IPS-20b (cell line): ENCODE data around the gene CLDN3.
"Not testable (repeated sequence)": the region's sequence is repeated elsewhere in the genome, so short reads cannot be mapped to it uniquely, and the experiment has no call there.

ENCODE experiments used
- H3K27ac ChIP-seq: one replicate; pipeline ENCODE4 v1.5.1; 2013; ENCODE audit warnings: low read length
- H3K27me3 ChIP-seq: 2 replicates; pipeline ENCODE4 v1.6.1; 2013; ENCODE audit warnings: mild to moderate bottlenecking, low read length, inconsistent platforms; ENCODE audit not compliant: insufficient read depth
- H3K36me3 ChIP-seq: 2 replicates; pipeline ENCODE4 v1.6.1; 2013; ENCODE audit warnings: low read depth, mild to moderate bottlenecking, inconsistent platforms, low read length, moderate library complexity; ENCODE audit not compliant: insufficient read depth
- H3K4me1 ChIP-seq: 2 replicates; pipeline ENCODE4 v1.6.1; 2013; ENCODE audit warnings: mild to moderate bottlenecking, control low read depth, inconsistent platforms, low read length, moderate library complexity; ENCODE audit not compliant: insufficient read depth
- H3K4me3 ChIP-seq: 2 replicates; pipeline ENCODE4 v1.5.1; 2013; ENCODE audit warnings: mild to moderate bottlenecking, low read length, inconsistent platforms
- H3K9ac ChIP-seq: 2 replicates; pipeline ENCODE4 v1.6.1; 2013; ENCODE audit warnings: low read depth, mild to moderate bottlenecking, inconsistent platforms, low read length, moderate library complexity
- H3K9me3 ChIP-seq: 2 replicates; pipeline ENCODE4 v1.6.1; 2013; ENCODE audit warnings: mild to moderate bottlenecking, low read depth, low read length, inconsistent platforms; ENCODE audit not compliant: insufficient read depth

Gene CLDN3

DNA sequence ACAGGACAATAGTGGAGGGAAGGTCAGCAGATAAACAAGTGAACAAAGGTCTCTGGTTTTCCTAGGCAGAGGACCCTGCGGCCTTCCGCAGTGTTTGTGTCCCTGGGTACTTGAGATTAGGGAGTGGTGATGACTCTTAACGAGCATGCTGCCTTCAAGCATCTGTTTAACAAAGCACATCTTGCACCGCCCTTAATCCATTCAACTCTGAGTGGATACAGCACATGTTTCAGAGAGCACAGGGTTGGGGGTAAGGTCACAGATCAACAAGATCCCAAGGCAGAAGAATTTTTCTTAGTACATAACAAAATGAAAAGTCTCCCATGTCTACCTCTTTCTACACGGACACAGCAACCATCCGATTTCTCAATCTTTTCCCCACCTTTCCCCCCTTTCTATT is 26.6 kb upstream of the CLDN3 start:
- not testable (repeated sequence) for H3K4me3 ChIP-seq, H3K9ac ChIP-seq, H3K27ac ChIP-seq, H3K36me3 ChIP-seq, H3K4me1 ChIP-seq, H3K27me3 ChIP-seq, H3K9me3 ChIP-seq

DNA sequence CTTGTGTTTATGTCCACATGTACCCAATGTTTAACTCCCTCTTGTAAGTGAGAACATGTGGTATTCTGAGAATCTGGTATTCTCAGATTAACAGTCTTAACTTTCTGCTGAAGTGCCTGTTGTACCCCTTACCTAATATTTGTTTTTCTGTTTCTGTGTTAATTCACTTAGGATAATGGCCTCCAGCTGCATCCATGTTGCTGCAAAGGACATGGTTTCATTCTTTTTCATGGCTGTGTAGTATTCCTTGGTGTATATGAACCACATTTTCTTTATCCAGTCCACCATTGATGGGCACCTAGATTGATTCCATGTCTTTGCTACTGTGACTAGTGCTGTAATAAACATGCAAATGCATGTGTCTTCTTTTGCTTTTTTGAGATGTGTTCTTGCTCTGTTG is 25.1 kb upstream of the CLDN3 start:
- not testable (repeated sequence) for H3K36me3 ChIP-seq, H3K4me3 ChIP-seq, H3K27me3 ChIP-seq, H3K9ac ChIP-seq, H3K27ac ChIP-seq, H3K9me3 ChIP-seq, H3K4me1 ChIP-seq

DNA sequence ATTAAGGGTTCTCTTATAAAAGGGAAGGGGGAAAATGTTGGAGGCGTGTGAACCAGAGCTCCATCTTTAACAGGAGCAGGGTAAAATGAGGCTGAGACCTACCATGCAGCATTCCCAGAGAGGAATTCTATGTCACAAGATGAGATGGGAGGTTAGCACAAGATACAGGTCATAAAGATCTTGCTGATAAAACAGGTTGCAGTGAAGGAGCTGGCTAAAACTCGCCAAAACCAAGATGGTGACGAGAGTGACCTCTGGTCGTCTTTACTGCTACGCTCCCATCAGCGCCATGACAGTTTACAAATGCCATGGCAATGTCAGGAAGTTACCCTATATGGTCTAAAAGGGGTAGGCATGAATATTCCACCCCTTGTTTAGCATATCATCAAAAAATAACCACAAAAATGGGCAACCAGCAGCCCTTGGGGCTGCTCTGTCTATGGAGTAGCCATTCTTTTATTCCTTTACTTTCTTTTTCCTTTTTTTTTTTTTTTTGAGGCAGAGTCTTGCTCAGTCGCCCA is 21.2 kb upstream of the CLDN3 start:
- H3K4me3 ChIP-seq, H3K9me3 ChIP-seq, H3K27ac ChIP-seq: not testable (repeated sequence)

DNA sequence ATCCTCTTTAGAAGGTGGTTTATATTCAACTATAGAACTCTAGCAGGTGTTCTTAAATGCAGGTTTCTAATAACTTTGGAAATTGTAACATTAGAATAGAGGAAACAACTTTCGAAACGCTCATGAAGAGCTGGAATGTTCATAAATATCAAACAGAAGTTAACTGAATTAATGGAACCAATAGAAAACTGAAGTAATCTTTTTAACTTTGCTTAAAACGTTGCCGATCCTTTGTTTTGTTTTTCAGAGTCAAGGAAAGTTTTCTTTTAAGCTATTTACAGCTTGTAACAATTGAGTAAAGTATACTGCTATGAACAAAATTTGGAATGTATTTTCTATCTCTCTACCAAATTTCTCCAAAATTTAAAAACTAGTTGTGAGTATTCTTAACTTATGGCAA is 19.0 kb upstream of the CLDN3 start:
- Histone ChIP-seq H3K36me3 (no peaks in the 10 kb centered on the region), H3K4me3 (no peak overlapping the region), H3K27me3 (no peaks in the 10 kb centered on the region), H3K9ac (no peak overlapping the region), H3K9me3 (no peaks in the 10 kb centered on the region; the same call in 1 of the 2 replicates), H3K4me1 (no peaks in the 10 kb centered on the region), H3K27ac (no peak overlapping the region)

More for the DNA sequence above, 21.2 kb upstream of the CLDN3 start:
- not testable (repeated sequence) for H3K4me1 ChIP-seq, H3K9ac ChIP-seq, H3K27me3 ChIP-seq, H3K36me3 ChIP-seq

DNA sequence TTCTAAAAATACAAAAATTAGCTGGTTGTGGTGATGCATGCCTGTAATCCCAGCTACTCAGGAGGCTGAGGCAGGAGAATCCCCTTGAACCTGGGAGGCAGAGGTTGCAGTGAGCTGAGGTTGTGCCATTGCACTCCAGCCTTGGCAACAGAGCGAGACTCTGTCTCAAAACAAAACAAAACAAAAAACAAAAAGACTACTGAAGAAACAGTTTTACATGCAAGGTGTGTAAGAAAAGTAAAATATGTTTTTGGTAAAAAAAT is 17.6 kb upstream of the CLDN3 start:
- H3K9ac ChIP-seq, H3K4me1 ChIP-seq, H3K27me3 ChIP-seq, H3K36me3 ChIP-seq, H3K27ac ChIP-seq, H3K9me3 ChIP-seq, H3K4me3 ChIP-seq: not testable (repeated sequence)

DNA sequence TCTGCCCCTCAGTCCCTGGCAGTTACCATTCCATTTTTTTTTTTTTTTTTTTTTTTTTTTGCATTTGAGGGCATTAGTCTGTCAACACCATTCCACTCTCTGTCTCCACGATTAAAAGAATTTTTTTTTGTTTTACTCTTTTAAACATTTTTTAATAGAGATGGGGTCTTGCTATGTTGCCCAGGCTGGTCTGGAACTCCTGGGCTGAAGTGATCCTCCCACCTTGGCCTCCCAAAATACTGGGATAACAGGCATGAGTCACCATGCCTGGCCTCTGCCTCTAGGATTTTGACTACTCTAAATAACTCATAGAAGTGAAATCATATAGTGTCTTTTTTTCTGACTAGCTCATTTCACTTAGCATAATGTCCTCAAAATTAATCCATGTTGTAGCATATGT is 16.5 kb upstream of the CLDN3 start:
- Histone ChIP-seq H3K4me1 (no peaks in the 10 kb centered on the region), H3K36me3 (no peaks in the 10 kb centered on the region), H3K4me3 (no peak overlapping the region), H3K9ac (no peak overlapping the region), H3K9me3 (no peaks in the 10 kb centered on the region; the same call in 1 of the 2 replicates), H3K27ac (no peak overlapping the region), H3K27me3 (no peaks in the 10 kb centered on the region)

DNA sequence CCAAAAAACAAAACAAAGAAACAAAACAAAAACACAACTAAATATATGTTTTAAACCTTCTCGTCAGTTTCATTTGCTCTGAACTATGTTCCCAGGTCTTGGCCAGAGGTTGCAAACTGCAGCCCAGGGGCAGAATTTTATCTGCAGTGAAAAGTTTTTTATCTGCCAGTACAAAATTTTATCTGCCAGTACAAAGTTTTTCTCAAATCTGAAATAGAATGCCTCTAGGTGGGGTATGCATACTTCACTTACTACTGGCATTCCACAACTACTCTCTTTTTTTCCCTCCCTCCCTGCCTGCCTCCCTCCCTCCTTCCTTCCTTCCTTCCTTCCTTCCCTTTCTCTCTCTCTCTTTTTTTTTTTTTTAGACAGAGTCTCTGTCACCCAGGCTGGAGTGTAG is 9.4 kb upstream of the CLDN3 start:
- Histone ChIP-seq H3K4me3 (no peak overlapping the region), H3K9ac (no peak overlapping the region), H3K36me3 (no peaks in the 10 kb centered on the region), H3K27me3 (no peaks in the 10 kb centered on the region), H3K27ac (no peak overlapping the region), H3K4me1 (no peaks in the 10 kb centered on the region), H3K9me3 (no peaks in the 10 kb centered on the region)

DNA sequence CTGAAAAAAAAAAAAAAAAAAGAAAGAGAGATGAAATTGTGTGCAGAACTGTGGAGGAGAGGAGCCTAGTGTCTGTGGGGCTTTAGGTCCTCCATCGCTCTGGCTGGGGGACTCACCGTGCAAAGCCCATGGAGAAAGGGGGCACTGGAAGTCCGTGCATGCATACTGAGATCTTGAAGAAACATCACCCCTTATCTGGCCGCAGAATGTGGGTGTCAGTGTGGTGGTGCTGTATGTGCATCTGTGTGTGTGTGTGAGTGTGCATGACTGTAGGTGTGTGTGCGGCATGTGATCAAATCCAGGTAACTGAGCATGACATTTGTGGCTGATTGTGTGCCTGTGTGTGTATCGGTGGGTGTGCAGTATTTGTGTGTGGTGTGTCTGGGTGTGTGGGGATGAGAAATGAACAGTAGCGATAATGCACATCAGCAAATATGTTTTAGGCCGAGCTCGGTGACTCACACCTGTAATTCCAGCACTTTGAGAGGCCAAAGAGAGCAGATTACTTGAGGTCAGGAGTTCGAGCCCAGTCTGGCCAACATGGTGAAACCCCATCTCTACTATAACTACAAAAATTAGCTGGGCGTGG is 8.8 kb upstream of the CLDN3 start:
- Histone ChIP-seq H3K27ac (no peak overlapping the region), H3K4me3 (no peak overlapping the region), H3K4me1 (no peaks in the 10 kb centered on the region), H3K9me3 (no peaks in the 10 kb centered on the region), H3K27me3 (no peaks in the 10 kb centered on the region), H3K9ac (no peak overlapping the region), H3K36me3 (no peaks in the 10 kb centered on the region)

DNA sequence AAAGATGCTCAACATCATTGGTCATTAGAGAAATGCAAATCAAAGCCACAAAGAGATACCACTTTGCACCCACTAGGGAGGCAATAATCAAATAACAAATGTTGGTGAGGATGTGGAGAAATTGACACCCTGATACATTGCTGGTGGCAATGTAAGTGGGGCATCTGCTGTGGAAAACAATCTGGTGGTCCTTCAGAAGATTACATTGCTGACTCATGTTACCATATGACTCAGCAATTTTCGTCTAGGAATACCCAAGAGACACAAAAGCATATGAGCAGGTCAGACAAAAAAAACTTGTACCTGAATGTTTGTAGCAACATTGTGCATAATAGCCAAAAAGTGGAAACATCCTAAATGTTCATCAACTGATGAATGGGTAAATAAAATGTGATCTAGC is 4.9 kb upstream of the CLDN3 start:
- Histone ChIP-seq H3K27me3 (peaks cover 11% of the 10 kb centered on the region), H3K27ac (no peak overlapping the region), H3K9me3 (no peaks in the 10 kb centered on the region), H3K4me3 (no peak overlapping the region), H3K9ac (no peak overlapping the region), H3K4me1 (no peaks in the 10 kb centered on the region), H3K36me3 (no peaks in the 10 kb centered on the region)

DNA sequence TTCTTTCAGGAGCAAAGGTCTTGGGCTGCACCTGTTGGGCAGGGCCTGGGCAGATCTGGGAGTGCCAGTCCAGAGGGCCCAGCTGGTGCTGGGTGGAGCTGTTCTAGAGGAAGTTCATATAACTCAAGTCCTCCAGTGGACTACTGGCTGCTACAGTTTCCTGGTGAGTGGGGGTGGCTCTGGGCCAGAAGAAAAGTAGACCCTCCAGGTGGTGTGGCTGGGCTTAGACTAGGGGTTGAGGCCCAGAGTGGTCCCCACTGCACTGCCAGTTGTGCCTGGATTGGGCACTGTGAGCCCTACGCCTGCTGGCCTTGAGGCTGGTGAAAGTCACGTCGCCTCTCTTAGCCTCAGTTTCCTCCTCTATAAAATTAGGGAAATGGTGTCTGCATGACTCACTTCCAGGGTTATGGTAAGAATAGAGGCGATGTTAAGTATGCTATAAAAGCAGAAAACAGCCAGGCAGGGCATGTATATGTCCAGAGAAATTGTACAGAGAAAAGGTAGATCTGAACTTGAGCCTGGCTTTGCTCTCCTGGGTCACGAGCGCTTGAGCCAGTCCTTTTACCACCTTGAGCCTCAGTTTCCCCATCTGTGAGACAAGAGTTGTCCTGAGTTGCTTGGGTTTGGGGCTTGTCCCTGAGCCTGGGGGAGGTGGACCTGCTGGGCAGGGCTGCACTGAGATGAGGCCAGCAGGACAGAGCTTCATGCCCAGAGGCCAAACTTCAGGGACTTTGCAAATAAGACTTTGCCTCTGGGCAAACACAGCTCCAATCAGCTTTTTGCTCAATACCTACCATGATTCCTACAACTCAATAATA is 3.8 kb upstream of the CLDN3 start:
- Histone ChIP-seq H3K9me3 (no peaks in the 10 kb centered on the region), H3K4me3 (no peak overlapping the region), H3K4me1 (no peaks in the 10 kb centered on the region), H3K9ac (no peak overlapping the region), H3K27me3 (peaks cover 19% of the 10 kb centered on the region), H3K36me3 (no peaks in the 10 kb centered on the region), H3K27ac (no peak overlapping the region)

DNA sequence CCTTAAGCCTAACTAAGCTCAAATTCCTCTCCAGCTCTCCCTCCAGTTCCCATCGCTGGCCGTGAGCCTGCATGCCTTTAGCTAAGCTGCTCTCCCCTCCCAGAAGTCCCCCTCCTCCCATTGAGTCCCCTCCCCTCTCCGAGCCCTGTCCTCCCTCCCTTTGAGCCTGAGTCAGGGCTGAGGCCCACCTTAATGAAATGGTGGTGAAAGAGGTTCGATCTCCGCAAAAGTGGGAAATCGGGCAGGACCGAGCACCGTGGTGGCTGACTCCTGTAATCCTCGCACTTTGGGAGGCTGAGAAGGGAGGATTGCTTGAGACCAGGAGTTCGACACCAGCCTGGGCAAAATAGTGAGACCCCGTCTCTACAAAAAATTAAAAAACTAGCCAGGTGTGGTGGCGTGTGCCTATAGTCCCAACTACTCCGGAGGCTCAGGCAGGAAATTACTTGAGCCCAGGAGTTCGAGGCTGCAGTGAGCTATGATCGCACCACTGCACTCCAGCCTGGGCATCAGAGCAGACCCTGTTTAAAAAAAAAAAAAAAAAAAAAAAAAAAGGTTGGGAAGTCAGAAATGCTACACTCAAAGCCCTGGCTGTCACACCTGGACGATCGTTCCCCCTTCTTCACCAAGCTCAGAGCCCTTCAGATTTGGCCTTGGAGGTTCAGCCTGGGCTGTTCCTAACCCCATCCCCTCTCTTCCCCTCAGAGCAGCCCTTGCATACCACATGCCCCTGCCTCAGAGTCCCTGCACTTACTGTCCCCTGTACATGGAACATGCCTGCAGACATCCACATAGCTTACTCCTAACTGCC is 995 bp upstream of the CLDN3 start:
- Histone ChIP-seq H3K27me3 (peaks cover 25% of the 10 kb centered on the region), H3K4me1 (no peaks in the 10 kb centered on the region), H3K36me3 (no peaks in the 10 kb centered on the region), H3K4me3 (peak overlapping the region; percentile 70), H3K9me3 (no peaks in the 10 kb centered on the region), H3K27ac (no peak overlapping the region), H3K9ac (peak overlapping the region; percentile 35; the same call in 1 of the 2 replicates)
